GM12878 (cell line): ENCODE measurements around the gene TCF20. TPM values are rescaled to one million over a fixed set of nuclear protein-coding genes. Genes with fewer than 3 reads are reported as not detected.

Experiments
- ATAC-seq: fragments of 200-7000 bp; cut with Tn5 transposase; 3 replicates; pipeline ENCODE4 v1.9.1; 2020; ENCODE audit warnings: mild to moderate bottlenecking, moderate library complexity
- BruUV-seq: library from RNA; stranded (reverse); fragments of 400-500 nt; replicated peaks from 2 replicates; lab custom pipeline; 2021; lab: Mats Ljungman, UMichigan
- CTCF ChIA-PET: fragments of 300-600 bp; sonication (Branson Sonifier 250); formaldehyde crosslinking; extraction: SDS; loops from one replicate; lab custom pipeline; 2021; ENCODE audit warnings: inconsistent platforms; lab: Yijun Ruan, JAX
- POLR2A ChIA-PET: fragments of 350-600 bp; formaldehyde crosslinking; extraction: SDS; loops from one replicate; lab custom pipeline; 2021; ENCODE audit warnings: inconsistent platforms; lab: Charles Lee
- RAD21 ChIA-PET: fragments of 300-600 bp; sonication (Branson Sonifier 250); formaldehyde crosslinking; loops from one replicate; lab custom pipeline; 2023; ENCODE audit warnings: antibody characterized with exemption; ENCODE audit not compliant: unreplicated experiment; lab: Charles Lee
- SMC1A ChIA-PET: fragments of 300-600 bp; sonication (Branson Sonifier 250); formaldehyde crosslinking; loops from one replicate; lab custom pipeline; 2023; ENCODE audit not compliant: unreplicated experiment, uncharacterized antibody; lab: Charles Lee
- DNase-seq: peaks from one replicate; pipeline ENCODE4 v3.0.0-alpha.2; 2011; ENCODE audit warnings: low read depth, low spot score
- FAIRE-seq: peaks from 3 replicates; lab custom pipeline; 2011; peaks lifted over from hg19 to GRCh38; lab: Jason Lieb, UNC
- H2AFZ ChIP-seq: 2 replicates; pipeline ENCODE4 v1.6.0; 2011; ENCODE audit warnings: low read depth, low read length, control low read depth; ENCODE audit not compliant: control insufficient read depth
- H3K27ac ChIP-seq: 2 replicates; pipeline ENCODE4 v1.5.1; 2011; ENCODE audit warnings: control low read depth; ENCODE audit not compliant: control insufficient read depth, insufficient read depth
- H3K27me3 ChIP-seq, 2 experiments: replicated peaks in 1 of 2; 2 replicates each; pipeline versions ENCODE4 v1.6.0 to v1.6.1; 2011; ENCODE audit warnings: low read length in 1 of 2; ENCODE audit not compliant: control insufficient read depth in 2 of 2, insufficient read depth in 2 of 2
- H3K36me3 ChIP-seq, 2 experiments: 2 replicates each; pipeline ENCODE4 v1.5.1; 2011; ENCODE audit warnings: low read length in 1 of 2; ENCODE audit not compliant: control insufficient read depth in 2 of 2, insufficient read depth in 2 of 2
- H3K4me1 ChIP-seq: 2 replicates; pipeline ENCODE4 v1.6.1; 2011; ENCODE audit warnings: mild to moderate bottlenecking, low read length, moderate library complexity, mixed read lengths; ENCODE audit not compliant: control insufficient read depth, insufficient read depth
- H3K4me2 ChIP-seq: 2 replicates; pipeline ENCODE4 v1.6.0; 2011; ENCODE audit warnings: control low read depth; ENCODE audit not compliant: control insufficient read depth, insufficient read depth
- H3K4me3 ChIP-seq: fragments of 200-600 bp; sonication (generic); 2 replicates; pipeline ENCODE4 v1.5.1; 2016
- H3K79me2 ChIP-seq: 2 replicates; pipeline ENCODE4 v1.6.0; 2011; ENCODE audit warnings: low read length; ENCODE audit not compliant: control insufficient read depth, insufficient read depth
- H3K9ac ChIP-seq: 2 replicates; pipeline ENCODE4 v1.8.0; 2011; ENCODE audit warnings: low read length, control low read depth, mixed read lengths; ENCODE audit not compliant: control insufficient read depth, insufficient read depth
- H3K9me3 ChIP-seq: replicated peaks from 3 replicates; pipeline ENCODE4 v1.5.1; 2011; ENCODE audit warnings: mild to moderate bottlenecking, low read length; ENCODE audit not compliant: control insufficient read depth, insufficient read depth
- H4K20me1 ChIP-seq: 2 replicates; pipeline ENCODE4 v1.6.0; 2011; ENCODE audit not compliant: control insufficient read depth, insufficient read depth
- BCL11A ChIP-seq: IDR thresholded peaks from 2 replicates; pipeline ENCODE4 v1.6.1; 2011; ENCODE audit warnings: low read depth, low read length
- CBFB ChIP-seq: IDR thresholded peaks from 2 replicates; pipeline ENCODE4 v1.6.1; 2016; ENCODE audit warnings: antibody characterized with exemption, low read depth
- CBX3 ChIP-seq: fragments of 200-600 bp; sonication (generic); IDR thresholded peaks from 2 replicates; pipeline ENCODE4 v1.6.1; 2016; ENCODE audit warnings: low read depth, borderline replicate concordance
- CHD2 ChIP-seq: IDR thresholded peaks from 2 replicates; pipeline ENCODE4 v1.6.1; 2011; ENCODE audit warnings: low read depth, low read length, improper control_type of control experiment, borderline replicate concordance
- ELK1 ChIP-seq: IDR thresholded peaks from 2 replicates; pipeline ENCODE4 v1.6.1; 2012; ENCODE audit warnings: low read depth, low read length, improper control_type of control experiment
- ESRRA ChIP-seq: IDR thresholded peaks from 2 replicates; pipeline ENCODE4 v1.6.1; 2012; ENCODE audit warnings: mild to moderate bottlenecking, low read length, improper control_type of control experiment
- HDAC2 ChIP-seq: fragments of 200-600 bp; sonication (generic); IDR thresholded peaks from 2 replicates; pipeline ENCODE4 v1.6.1; 2017
- KDM1A ChIP-seq: fragments of 200-600 bp; sonication (generic); IDR thresholded peaks from 2 replicates; pipeline ENCODE4 v1.6.1; 2016; ENCODE audit warnings: borderline replicate concordance
- NFYA ChIP-seq: IDR thresholded peaks from 2 replicates; pipeline ENCODE4 v1.6.1; 2011; ENCODE audit warnings: low read depth, mild to moderate bottlenecking, low read length, improper control_type of control experiment, borderline replicate concordance
- NR2C2 ChIP-seq: IDR thresholded peaks from 2 replicates; pipeline ENCODE4 v1.6.1; 2011; ENCODE audit warnings: borderline replicate concordance, low read depth; ENCODE audit not compliant: control insufficient read depth, insufficient read length
- RAD51 ChIP-seq: fragments of 450-650 bp; IDR thresholded peaks from 2 replicates; pipeline ENCODE4 v1.6.1; 2016; ENCODE audit warnings: moderate library complexity, mild to moderate bottlenecking, inconsistent platforms
- RCOR1 ChIP-seq: conservative IDR thresholded peaks from 2 replicates; pipeline ENCODE4 v1.6.1; 2012; ENCODE audit warnings: low read depth, low read length, improper control_type of control experiment
- SMAD1 ChIP-seq: fragments of 450-650 bp; IDR thresholded peaks from 2 replicates; pipeline ENCODE4 v1.6.1; 2018; ENCODE audit warnings: mild to moderate bottlenecking, low read depth; ENCODE audit not compliant: partially characterized antibody
- ZNF687 ChIP-seq: fragments of 450-650 bp; IDR thresholded peaks from 2 replicates; pipeline ENCODE4 v1.6.1; 2017; ENCODE audit warnings: mild to moderate bottlenecking, moderate library complexity
- WGBS: methylation state at CpG from one replicate; pipeline ENCODE4 v1.1.6; 2016; ENCODE audit warnings: low lambda C conversion rate; ENCODE audit not compliant: insufficient replicate concordance, insufficient coverage; ENCODE audit errors: missing lambda C conversion rate; 5-methylcytosine and 5-hydroxymethylcytosine counted together
- in situ Hi-C: fragments of 300-500 bp; cut with MboI; formaldehyde crosslinking; loops from 9 replicates; pipeline ENCODE4 v1.14.3; 2018; ENCODE audit warnings: mixed read lengths
- intact Hi-C: fragments of 100-400 bp; cut with micrococcal nuclease; formaldehyde crosslinking; loops from one replicate; pipeline ENCODE4 v1.14.2; 2022; ENCODE audit not compliant: unreplicated experiment
- polyA plus RNA-seq, 11 experiments: library from polyadenylated mRNA; depleted of rRNA in 4 of 11; unstranded in 6 of 11; stranded (reverse) in 5 of 11; fragments of >200 nt; fragmentation: Nextera tagmentation in 4 of 11; fragmentation: Illumina TruSeq in 1 of 11; extraction: Ambion mirVana in 4 of 11; extraction: Trizol in 1 of 11; gene quantifications; 1 replicate in 1 of 11; 2 replicates in 10 of 11; pipeline versions ENCODE4 v1.2.1 to v1.2.3, GENCODE V29; 2011 to 2016; ENCODE audit warnings: inconsistent platforms in 2 of 11, missing spikeins in 2 of 11, low read depth in 1 of 11
- total RNA-seq, 4 experiments: library from RNA; depleted of rRNA in 3 of 4; stranded (reverse); fragments of >200 nt in 3 of 4; fragmentation: Illumina TruSeq in 1 of 4; extraction: Trizol in 1 of 4; gene quantifications; 2 replicates each; pipeline versions ENCODE4 v1.2.1 to v1.2.3, GENCODE V29; 2013 to 2021

The TCF20 gene
- total and polyA plus RNA-seq, 10 of the 15 experiments (the other 5 are each of a cell fraction or from before 2014, with no cell fraction given): 0.64 to 52.9 (median 22.6) TPM

GRCh38 chr22:42231929-42232328, 38.5 kb downstream of the TCF20 start:
- H3K4me3 ChIP-seq: no peak overlapping the region
- TF ChIP-seq RCOR1 (no peak), ELK1 (no peak), CBFB (no peak), BCL11A (no peak), ESRRA (no peak), SMAD1 (no peak), KDM1A (no peak), CBX3 (no peak), ZNF687 (no peak), RAD51 (no peak), CHD2 (no peak), NFYA (no peak), NR2C2 (no peak), HDAC2 (no peak)
- 67% methylated on average over 3 of the region's 3 CpGs for WGBS
- H3K4me1 ChIP-seq: peaks cover 5% of the 10 kb centered on the region; the same call in 1 of the 2 replicates
- ChIA-PET RAD21 (no interaction called here), SMC1A (interaction anchor here (1.2 kb wide), 1 partner anchor 13 kb away, joined by 3 read pairs; no protein-coding TSS in a partner anchor), POLR2A (no interaction called here), CTCF (interaction anchor here (0.7 to 1.1 kb wide), 3 partner anchors 8 to 133 kb away, joined by 3 to 4 read pairs (median 3); no protein-coding TSS in a partner anchor)
- no peaks in the 10 kb centered on the region; the same call in 1 of the 2 replicates for H4K20me1 ChIP-seq
- no peak overlapping the region for H3K4me2 ChIP-seq
- no peak overlapping the region for H2AFZ ChIP-seq
- DNase-seq: no peak
- in situ Hi-C loops: no loop called here
- FAIRE-seq: no peak
- no peaks in the 10 kb centered on the region for H3K36me3 ChIP-seq
- no TSS peak for BruUV-seq
- ATAC-seq: no peak
- H3K9me3 ChIP-seq: no peaks in the 10 kb centered on the region
- no peaks in the 10 kb centered on the region for H3K27me3 ChIP-seq
- intact Hi-C loops: no loop called here
- no peak overlapping the region for H3K27ac ChIP-seq
- peaks cover 44% of the 10 kb centered on the region for H3K79me2 ChIP-seq
- no peak overlapping the region for H3K9ac ChIP-seq
